Stimulated activated CD8-positive, alpha-beta memory T cell treated with anti-CD3 and anti-CD28 coated beads, Interleukin-4, amount 100 ng/mL, for 1 hour (primary cell): Measurements from ENCODE around the gene TCP10L.

ENCODE experiments used
- DNase-seq, 2 donors: peaks; one replicate each; pipeline ENCODE4 v3.0.0-alpha.2; 2020; ENCODE audit warnings: low read depth in 2 of 2, low spot score in 1 of 2

TCP10L gene

GRCh38 chr21:32523988-32524719 is 61.2 kb downstream of the TCP10L start:
- no peak for DNase-seq
